ENCODE measurements around the gene CCL8.

- TF ChIP-seq FOXP2 (optimal IDR thresholded peaks at IDR 0.05; ENCODE audit: control extremely low read depth, extremely low read length, insufficient read depth) (no peak), POLR2AphosphoS5 (IDR thresholded peaks at IDR 0.05; ENCODE audit: borderline replicate concordance, low read depth, low read length) (no peak), EZH2 (IDR thresholded peaks at IDR 0.05) (no peak)
These were observed 20.2 kb upstream of the CCL8 start for GRCh38 chr17:34299027-34299426.

Data from SK-N-MC (cell line).